Neuronal stem cell (in vitro differentiated cells): ENCODE data around the gene PDE1C.

Experiments
- DNase-seq: peaks from one replicate; pipeline ENCODE4 v3.0.0-alpha.2; 2013; ENCODE audit warnings: low spot score
- H2AFZ ChIP-seq: one replicate; pipeline ENCODE4 v1.6.1; 2013; ENCODE audit warnings: mild to moderate bottlenecking, low read length, inconsistent platforms
- H2AK5ac ChIP-seq: 2 replicates; pipeline ENCODE4 v1.6.1; 2013; ENCODE audit warnings: low read depth, mild to moderate bottlenecking, inconsistent platforms, low read length, moderate library complexity, mixed read lengths
- H2BK120ac ChIP-seq: 2 replicates; pipeline ENCODE4 v1.6.1; 2013; ENCODE audit warnings: low read depth, mild to moderate bottlenecking, inconsistent platforms, low read length, moderate library complexity, mixed read lengths
- H2BK12ac ChIP-seq: one replicate; pipeline ENCODE4 v1.6.1; 2013; ENCODE audit warnings: low read length, inconsistent platforms
- H2BK15ac ChIP-seq: 2 replicates; pipeline ENCODE4 v1.6.1; 2013; ENCODE audit warnings: mild to moderate bottlenecking, low read length, inconsistent platforms, mixed read lengths
- H2BK5ac ChIP-seq: one replicate; pipeline ENCODE4 v1.6.1; 2013; ENCODE audit warnings: inconsistent platforms, mild to moderate bottlenecking, low read length, moderate library complexity
- H3K14ac ChIP-seq: one replicate; pipeline ENCODE4 v1.6.1; 2013; ENCODE audit warnings: low read length, inconsistent platforms
- H3K18ac ChIP-seq: 2 replicates; pipeline ENCODE4 v1.6.1; 2013; ENCODE audit warnings: low read length, inconsistent platforms
- H3K23ac ChIP-seq: 2 replicates; pipeline ENCODE4 v1.6.1; 2013; ENCODE audit warnings: low read depth, mild to moderate bottlenecking, mixed read lengths, low read length, inconsistent platforms; ENCODE audit not compliant: poor library complexity
- H3K27ac ChIP-seq: replicated peaks from 3 replicates; pipeline ENCODE4 v1.5.1; 2013; ENCODE audit warnings: low read length, inconsistent platforms
- H3K27me3 ChIP-seq, 3 experiments: 2 replicates each; pipeline ENCODE4 v1.6.1; 2013; ENCODE audit warnings: low read length in 3 of 3, mild to moderate bottlenecking in 2 of 3, inconsistent platforms in 1 of 3, low read depth in 1 of 3, mixed read lengths in 1 of 3, moderate library complexity in 1 of 3; ENCODE audit not compliant: control insufficient read depth in 3 of 3, insufficient read depth in 3 of 3
- H3K36me3 ChIP-seq, 2 donors: replicated peaks in 1 of 2; 2 replicates each; pipeline ENCODE4 v1.6.1; 2013; ENCODE audit warnings: low read length in 2 of 2; ENCODE audit not compliant: control insufficient read depth in 2 of 2, insufficient read depth in 2 of 2
- H3K4ac ChIP-seq: 2 replicates; pipeline ENCODE4 v1.6.1; 2013; ENCODE audit warnings: inconsistent platforms, mild to moderate bottlenecking, low read length, moderate library complexity
- H3K4me1 ChIP-seq, 2 donors: 1 replicate in 1 of 2; 2 replicates in 1 of 2; pipeline ENCODE4 v1.6.1; 2013; ENCODE audit warnings: low read length in 2 of 2, low read depth in 1 of 2; ENCODE audit not compliant: control insufficient read depth in 2 of 2, insufficient read depth in 1 of 2
- H3K4me2 ChIP-seq: one replicate; pipeline ENCODE4 v1.6.1; 2013; ENCODE audit warnings: mild to moderate bottlenecking, low read length, inconsistent platforms; ENCODE audit not compliant: insufficient read depth, poor library complexity, severe bottlenecking
- H3K4me3 ChIP-seq, 2 donors: 2 replicates each; pipeline ENCODE4 v1.5.1; 2013; ENCODE audit warnings: low read length in 2 of 2, mild to moderate bottlenecking in 2 of 2, inconsistent platforms in 1 of 2, moderate library complexity in 1 of 2
- H3K79me1 ChIP-seq: one replicate; pipeline ENCODE4 v1.6.1; 2013; ENCODE audit warnings: low read depth, mild to moderate bottlenecking, inconsistent platforms, low read length, moderate library complexity
- H3K9ac ChIP-seq: one replicate; pipeline ENCODE4 v1.6.1; 2013; ENCODE audit warnings: mild to moderate bottlenecking, low read depth, low read length, inconsistent platforms; ENCODE audit not compliant: poor library complexity
- H3K9me3 ChIP-seq, 2 donors: replicated peaks in 1 of 2; 2 replicates each; pipeline versions ENCODE3 to v1.6.1; 2013; ENCODE audit warnings: low read length in 2 of 2, mild to moderate bottlenecking in 2 of 2, inconsistent platforms in 1 of 2, low read depth in 1 of 2, mixed read lengths in 1 of 2, moderate library complexity in 1 of 2; ENCODE audit not compliant: control insufficient read depth in 2 of 2, insufficient read depth in 1 of 2
- H4K8ac ChIP-seq: one replicate; pipeline ENCODE4 v1.6.1; 2013; ENCODE audit warnings: low read depth, mild to moderate bottlenecking, inconsistent platforms, low read length, moderate library complexity
- H4K91ac ChIP-seq: one replicate; pipeline ENCODE4 v1.6.1; 2013; ENCODE audit warnings: low read length, low read depth, mild to moderate bottlenecking, inconsistent platforms; ENCODE audit not compliant: poor library complexity
- WGBS, 2 donors: extraction: QIAGEN DNeasy Blood & Tissue Kit; methylation state at CpG; one replicate each; pipeline ENCODE4 v1.1.7; 2013; ENCODE audit warnings: missing lambda C conversion rate in 2 of 2, mixed read lengths in 1 of 2; ENCODE audit not compliant: insufficient read length in 2 of 2, insufficient replicate concordance in 1 of 2; ENCODE audit errors: extremely low coverage in 2 of 2; 5-methylcytosine and 5-hydroxymethylcytosine counted together

The PDE1C gene

GRCh38 chr7:31864646-31865045, 205.6 kb downstream of the PDE1C start:
- H2AFZ ChIP-seq: no peak overlapping the region
- H3K14ac ChIP-seq: no peak overlapping the region
- no peak overlapping the region for H2AK5ac ChIP-seq
- no peak overlapping the region for H2BK12ac ChIP-seq
- no peak overlapping the region for H3K18ac ChIP-seq
- H2BK120ac ChIP-seq: no peak overlapping the region
- H3K9me3 ChIP-seq: peaks cover 0 to 3% of the 10 kb centered on the region in 2 donors
- no peaks in the 10 kb centered on the region for H3K79me1 ChIP-seq
- no peak overlapping the region for H4K8ac ChIP-seq
- H4K91ac ChIP-seq: no peak overlapping the region
- H2BK15ac ChIP-seq: no peak overlapping the region
- H3K4me1 ChIP-seq: no peaks in the 10 kb centered on the region
- no CpG with 5 or more reads among the region's 6 CpGs for WGBS, 2 donors
- H3K27ac ChIP-seq: no peak overlapping the region
- H3K4me3 ChIP-seq: no peak overlapping the region
- no peak overlapping the region for H3K4ac ChIP-seq
- no peak overlapping the region for H2BK5ac ChIP-seq
- DNase-seq: no peak
- no peak overlapping the region for H3K4me2 ChIP-seq
- no peak overlapping the region for H3K23ac ChIP-seq
- no peak overlapping the region for H3K9ac ChIP-seq
- H3K27me3 ChIP-seq: no peaks in the 10 kb centered on the region
- no peaks in the 10 kb centered on the region for H3K36me3 ChIP-seq

GRCh38 chr7:31860925-31861324, 209.3 kb downstream of the PDE1C start:
- no peak overlapping the region for H3K18ac ChIP-seq
- H3K36me3 ChIP-seq: no peaks in the 10 kb centered on the region
- H2BK5ac ChIP-seq: no peak overlapping the region
- no peak overlapping the region for H3K14ac ChIP-seq
- H3K9ac ChIP-seq: no peak overlapping the region
- no peak for DNase-seq
- no peak overlapping the region for H2AFZ ChIP-seq
- H2BK15ac ChIP-seq: no peak overlapping the region
- no peak overlapping the region for H2BK12ac ChIP-seq
- no peak overlapping the region for H3K4me2 ChIP-seq
- H3K79me1 ChIP-seq: no peaks in the 10 kb centered on the region
- no peak overlapping the region for H4K91ac ChIP-seq
- H2BK120ac ChIP-seq: no peak overlapping the region
- H4K8ac ChIP-seq: no peak overlapping the region
- no peak overlapping the region for H3K4me3 ChIP-seq
- no peaks in the 10 kb centered on the region for H3K27me3 ChIP-seq
- no peaks in the 10 kb centered on the region for H3K4me1 ChIP-seq
- no peak overlapping the region for H3K27ac ChIP-seq
- no peaks in the 10 kb centered on the region for H3K9me3 ChIP-seq
- H3K4ac ChIP-seq: no peak overlapping the region
- no peak overlapping the region for H3K23ac ChIP-seq
- H2AK5ac ChIP-seq: no peak overlapping the region
- WGBS, 2 donors: no CpG with 5 or more reads among the region's 1 CpG

GRCh38 chr7:31858055-31858454, 212.2 kb downstream of the PDE1C start:
- no peak for DNase-seq
- no peak overlapping the region for H2BK12ac ChIP-seq
- H2AFZ ChIP-seq: no peak overlapping the region
- no peak overlapping the region for H3K4ac ChIP-seq
- no peak overlapping the region for H2BK5ac ChIP-seq
- H3K23ac ChIP-seq: no peak overlapping the region
- no peaks in the 10 kb centered on the region for H3K4me1 ChIP-seq
- H3K4me2 ChIP-seq: no peak overlapping the region
- H2AK5ac ChIP-seq: no peak overlapping the region
- WGBS, 2 donors: no CpG with 5 or more reads among the region's 2 CpGs
- H2BK15ac ChIP-seq: no peak overlapping the region
- H3K9ac ChIP-seq: no peak overlapping the region
- H2BK120ac ChIP-seq: no peak overlapping the region
- H3K14ac ChIP-seq: no peak overlapping the region
- H4K8ac ChIP-seq: no peak overlapping the region
- H3K18ac ChIP-seq: no peak overlapping the region
- no peaks in the 10 kb centered on the region for H3K9me3 ChIP-seq
- H4K91ac ChIP-seq: no peak overlapping the region
- no peaks in the 10 kb centered on the region for H3K79me1 ChIP-seq
- no peaks in the 10 kb centered on the region for H3K36me3 ChIP-seq
- H3K27me3 ChIP-seq: no peaks in the 10 kb centered on the region
- no peak overlapping the region for H3K4me3 ChIP-seq
- H3K27ac ChIP-seq: no peak overlapping the region

GRCh38 chr7:31857172-31857571, 213.0 kb downstream of the PDE1C start:
- Histone ChIP-seq H3K79me1 (no peaks in the 10 kb centered on the region), H2AFZ (no peak overlapping the region), H4K91ac (no peak overlapping the region), H3K4me2 (no peak overlapping the region), H3K14ac (no peak overlapping the region), H2BK12ac (no peak overlapping the region), H3K9ac (no peak overlapping the region), H4K8ac (no peak overlapping the region), H2AK5ac (no peak overlapping the region), H3K9me3 (no peaks in the 10 kb centered on the region), H2BK15ac (no peak overlapping the region), H2BK120ac (no peak overlapping the region), H2BK5ac (no peak overlapping the region), H3K27ac (no peak overlapping the region), H3K18ac (no peak overlapping the region), H3K36me3 (no peaks in the 10 kb centered on the region), H3K23ac (no peak overlapping the region), H3K27me3 (no peaks in the 10 kb centered on the region), H3K4me1 (no peaks in the 10 kb centered on the region), H3K4ac (no peak overlapping the region), H3K4me3 (no peak overlapping the region)
- DNase-seq: no peak
- WGBS, 2 donors: no CpG with 5 or more reads among the region's 2 CpGs
